Measurements from ENCODE around the gene UBE2F.

GRCh38 chr2:237935740-237936452, 30.9 kb upstream of the UBE2F start:
- TF ChIP-seq, protein P1, sequence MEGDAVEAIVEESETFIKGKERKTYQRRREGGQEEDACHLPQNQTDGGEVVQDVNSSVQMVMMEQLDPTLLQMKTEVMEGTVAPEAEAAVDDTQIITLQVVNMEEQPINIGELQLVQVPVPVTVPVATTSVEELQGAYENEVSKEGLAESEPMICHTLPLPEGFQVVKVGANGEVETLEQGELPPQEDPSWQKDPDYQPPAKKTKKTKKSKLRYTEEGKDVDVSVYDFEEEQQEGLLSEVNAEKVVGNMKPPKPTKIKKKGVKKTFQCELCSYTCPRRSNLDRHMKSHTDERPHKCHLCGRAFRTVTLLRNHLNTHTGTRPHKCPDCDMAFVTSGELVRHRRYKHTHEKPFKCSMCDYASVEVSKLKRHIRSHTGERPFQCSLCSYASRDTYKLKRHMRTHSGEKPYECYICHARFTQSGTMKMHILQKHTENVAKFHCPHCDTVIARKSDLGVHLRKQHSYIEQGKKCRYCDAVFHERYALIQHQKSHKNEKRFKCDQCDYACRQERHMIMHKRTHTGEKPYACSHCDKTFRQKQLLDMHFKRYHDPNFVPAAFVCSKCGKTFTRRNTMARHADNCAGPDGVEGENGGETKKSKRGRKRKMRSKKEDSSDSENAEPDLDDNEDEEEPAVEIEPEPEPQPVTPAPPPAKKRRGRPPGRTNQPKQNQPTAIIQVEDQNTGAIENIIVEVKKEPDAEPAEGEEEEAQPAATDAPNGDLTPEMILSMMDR (IDR thresholded peaks at IDR 0.05 in 8 of 11, conservative IDR thresholded peaks at IDR 0.05 in 3 of 11) = no peak
- TF ChIP-seq POLR2AphosphoS5 (IDR thresholded peaks at IDR 0.05) (no peak), POLR2A (IDR thresholded peaks at IDR 0.05) (no peak)
